Stimulated activated CD4-positive, alpha-beta T cell treated with anti-CD3 and anti-CD28 coated beads, Interleukin-15, amount 100 ng/mL, for 24 hours (primary cell): ENCODE data around the gene TINAGL1.

Experiments used
- DNase-seq: peaks from one replicate; pipeline ENCODE4 v3.0.0-alpha.2; 2020

TINAGL1 gene

GRCh38 chr1:31609514-31610118 is 33.3 kb downstream of the TINAGL1 start:
- no peak for DNase-seq

- no peak for DNase-seq
These were observed 38.2 kb downstream of the TINAGL1 start for GRCh38 chr1:31614414-31615005.

- DNase-seq, result no peak
These were observed 39.1 kb downstream of the TINAGL1 start for GRCh38 chr1:31615414-31615813.

GRCh38 chr1:31615939-31616338 is 39.6 kb downstream of the TINAGL1 start:
- DNase-seq, result no peak

- DNase-seq, result no peak
These were observed 41.1 kb downstream of the TINAGL1 start, which contains the start of gene HCRTR1 for GRCh38 chr1:31617218-31617915. TSS of gene HCRTR1 (plus strand) at chr1:31617689. CDS start at chr1:31619193, 1,504 bp downstream.

- peak; percentile 64 for DNase-seq
These were observed 41.8 kb downstream of the TINAGL1 start for GRCh38 chr1:31617916-31618746.

GRCh38 chr1:31618916-31619846 is 42.9 kb downstream of the TINAGL1 start:
- DNase-seq, result no peak

GRCh38 chr1:31620631-31621497 is 44.5 kb downstream of the TINAGL1 start:
- no peak for DNase-seq

- no peak for DNase-seq
These were observed 45.1 kb downstream of the TINAGL1 start for GRCh38 chr1:31621498-31621820.

GRCh38 chr1:31621847-31622730 is 45.8 kb downstream of the TINAGL1 start:
- DNase-seq, result no peak

GRCh38 chr1:31623365-31623764 is 47.0 kb downstream of the TINAGL1 start:
- no peak for DNase-seq

- DNase-seq, result no peak
These were observed 48.0 kb downstream of the TINAGL1 start for GRCh38 chr1:31624309-31624708.

- DNase-seq, result no peak
These were observed 48.6 kb downstream of the TINAGL1 start for GRCh38 chr1:31624731-31625514.

GRCh38 chr1:31625561-31626222 is 49.4 kb downstream of the TINAGL1 start:
- DNase-seq, result no peak

- no peak for DNase-seq
These were observed 50.2 kb downstream of the TINAGL1 start for GRCh38 chr1:31626223-31627207.

GRCh38 chr1:31627301-31627929 is 51.1 kb downstream of the TINAGL1 start:
- no peak for DNase-seq
